HG02571 (cell line): ENCODE results near the gene NPPA.

Experiments used
- ATAC-seq: cut with Tn5 transposase; IDR thresholded peaks from one replicate; pipeline ENCODE4 v1.9.1; 2021; ENCODE audit warnings: mild to moderate bottlenecking, moderate library complexity; ENCODE audit not compliant: unreplicated experiment

Gene NPPA

DNA sequence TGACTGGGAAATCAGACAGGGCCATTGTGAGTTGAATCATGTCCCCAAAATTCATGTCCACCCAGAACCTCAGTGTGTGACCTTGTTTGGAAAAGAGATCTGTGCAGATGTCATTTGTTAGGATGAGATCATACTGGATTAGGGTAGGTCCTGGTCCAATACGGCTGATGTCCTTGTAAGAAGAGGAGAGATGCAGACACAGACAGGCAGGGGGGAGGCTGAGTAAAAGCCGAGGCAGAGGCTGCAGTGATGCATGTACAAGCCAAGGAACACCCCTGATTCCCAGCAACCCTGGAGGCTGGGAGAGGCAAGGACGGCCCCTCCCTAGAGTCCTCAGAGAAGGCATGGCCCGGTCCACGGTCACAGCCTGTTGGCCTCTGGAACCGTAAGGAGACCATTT, 27.0 kb upstream of the NPPA start:
- ATAC-seq = no peak

DNA sequence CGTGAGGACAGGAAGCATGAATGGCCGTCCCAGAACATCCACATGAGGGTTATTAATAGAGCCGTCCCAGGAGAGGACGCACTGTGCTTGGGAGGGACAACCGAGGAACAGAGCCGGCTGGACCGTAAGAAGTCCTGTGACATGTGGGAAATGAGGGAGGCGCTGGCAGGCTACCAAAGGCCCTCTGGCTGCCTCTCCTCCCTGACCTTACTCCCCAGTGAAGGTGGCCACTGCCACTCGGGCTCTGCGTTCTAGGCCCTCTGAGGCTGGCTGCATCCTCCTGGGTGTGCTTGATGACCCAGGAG, 26.6 kb upstream of the NPPA start:
- ATAC-seq = no peak

DNA sequence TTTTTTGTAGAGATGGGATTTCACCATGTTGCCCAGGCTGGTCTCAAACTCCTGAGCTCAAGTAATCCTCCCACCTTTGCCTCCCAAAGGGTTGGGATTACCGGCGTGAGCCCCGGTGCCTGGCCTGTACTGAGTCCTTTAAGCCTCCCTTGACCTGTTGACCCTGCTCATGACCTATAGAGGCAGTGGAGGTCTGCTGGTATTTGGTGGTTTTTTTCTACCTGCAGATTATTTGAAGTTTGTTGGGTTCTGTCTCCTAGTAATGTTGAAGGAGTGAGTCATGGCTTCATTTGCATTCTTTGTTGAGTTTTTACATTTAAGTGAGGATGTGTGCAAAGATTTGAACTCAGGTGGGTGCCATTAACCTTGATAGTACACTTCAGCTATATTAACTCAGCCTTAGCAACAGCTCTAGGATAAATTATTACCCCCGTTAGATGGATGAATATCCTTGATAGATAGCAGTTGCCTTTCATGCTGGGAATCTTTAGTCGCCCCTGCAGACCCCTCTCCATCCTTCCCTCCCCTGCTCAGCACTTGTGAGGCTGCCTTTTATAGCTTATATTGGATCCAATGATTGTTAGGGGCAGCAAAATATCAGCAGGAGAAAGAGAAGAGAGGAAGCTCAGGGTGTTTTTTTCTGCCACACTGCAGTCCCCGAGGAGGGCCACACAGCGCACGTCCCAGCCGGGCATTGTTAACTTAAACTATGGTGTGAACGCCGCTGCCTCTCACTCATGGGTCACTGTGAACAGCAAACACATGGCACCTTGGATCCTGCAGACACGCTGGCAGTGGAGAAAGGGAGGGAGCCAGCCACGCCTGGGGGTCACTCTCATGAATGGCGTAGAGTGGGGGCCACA, 26.0 kb upstream of the NPPA start:
- ATAC-seq = no peak

DNA sequence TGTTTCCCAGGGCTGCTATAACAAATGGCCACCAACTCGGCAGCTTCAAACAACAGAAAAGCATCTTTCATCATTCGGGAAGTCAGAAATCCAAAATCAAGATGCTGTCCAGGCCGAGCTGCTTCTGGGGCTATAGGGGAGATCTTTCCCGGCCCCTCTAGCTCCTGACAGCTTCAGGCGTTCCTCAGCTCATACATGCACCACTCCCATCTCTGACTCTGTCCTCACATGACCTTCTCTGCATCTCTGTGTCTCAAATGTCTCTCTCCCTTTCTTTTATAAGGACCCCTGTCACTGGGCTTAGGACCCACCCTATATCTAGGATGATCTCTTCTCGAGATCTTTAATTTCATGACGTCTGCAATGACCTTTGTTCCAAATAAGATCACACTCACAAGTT, 25.0 kb upstream of the NPPA start:
- no peak for ATAC-seq

DNA sequence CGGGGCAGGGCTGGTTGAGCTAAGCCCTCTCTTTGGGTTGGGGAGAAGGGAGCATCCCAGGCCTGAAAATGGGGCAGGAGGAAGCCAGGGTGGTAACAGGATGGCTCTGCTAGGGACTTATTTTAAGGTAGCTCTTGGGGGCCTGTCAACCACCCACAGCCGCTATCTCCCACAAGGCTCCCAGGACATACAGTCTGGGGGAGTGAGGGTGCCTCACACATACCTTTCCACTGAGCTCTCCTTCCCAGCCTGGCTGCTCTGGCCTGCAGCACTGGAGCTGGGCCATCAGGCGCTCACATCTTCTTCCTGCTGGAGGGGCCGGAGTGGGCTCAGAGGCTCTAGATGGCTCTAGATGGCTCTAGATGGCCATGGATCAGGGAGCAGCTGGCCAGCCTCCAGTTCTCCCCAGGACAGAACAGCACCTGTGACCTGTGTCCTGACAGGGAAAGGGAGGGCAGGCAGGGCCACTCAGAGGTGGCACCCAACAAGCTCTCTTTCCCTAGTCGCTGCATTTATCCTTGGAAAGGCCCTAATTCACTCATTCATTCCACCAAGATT, 22.1 kb upstream of the NPPA start:
- no peak for ATAC-seq

DNA sequence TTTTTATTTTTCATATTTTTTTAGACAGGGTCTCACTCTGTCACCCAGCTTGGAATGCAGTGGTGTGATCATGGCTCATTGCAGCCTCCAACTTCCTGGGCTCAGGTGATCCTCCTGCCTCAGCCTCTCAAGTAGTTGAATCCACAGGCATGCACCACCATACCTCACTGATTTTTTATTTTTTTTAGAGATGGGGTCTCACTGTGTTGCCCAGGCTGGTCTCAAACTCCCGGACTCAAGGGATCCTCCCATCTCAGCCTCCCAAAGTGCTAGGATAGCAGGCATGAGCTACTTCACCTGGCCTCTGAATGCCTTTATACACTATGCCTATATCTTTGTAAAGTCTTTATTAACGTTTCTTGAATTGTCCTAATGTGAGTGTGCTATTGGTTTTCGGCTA, 21.5 kb upstream of the NPPA start:
- no peak for ATAC-seq

DNA sequence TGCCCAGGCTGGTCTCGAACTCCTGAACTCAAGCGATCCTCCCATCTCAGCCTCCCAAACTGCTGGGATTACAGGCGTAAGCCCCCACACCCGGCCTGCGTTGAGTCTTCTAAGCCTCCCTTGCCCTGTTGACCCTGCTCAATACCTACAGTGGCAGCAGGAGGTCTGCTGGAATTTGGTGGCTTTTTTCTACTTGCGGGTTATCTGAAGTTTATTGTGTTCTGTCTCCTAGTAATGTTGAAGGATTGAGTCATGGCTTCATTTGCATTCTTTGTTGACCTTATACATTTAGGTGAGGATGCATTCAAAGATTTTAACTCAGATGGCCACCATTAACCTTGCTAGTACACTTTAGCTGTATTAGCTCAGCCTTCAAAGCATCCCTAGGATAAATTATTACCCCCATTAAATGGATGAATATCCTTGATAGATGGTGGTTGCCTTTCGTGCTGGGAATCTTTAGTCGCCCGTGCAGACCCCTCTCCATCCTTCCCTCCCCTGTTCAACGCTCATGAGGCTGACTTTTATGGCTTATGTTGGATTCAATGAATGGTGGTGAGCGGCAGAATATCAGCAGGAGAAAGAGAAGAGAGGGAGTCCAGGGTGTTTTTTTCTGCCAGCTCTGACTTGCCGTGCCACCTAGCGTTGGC, 20.9 kb upstream of the NPPA start:
- no peak for ATAC-seq

DNA sequence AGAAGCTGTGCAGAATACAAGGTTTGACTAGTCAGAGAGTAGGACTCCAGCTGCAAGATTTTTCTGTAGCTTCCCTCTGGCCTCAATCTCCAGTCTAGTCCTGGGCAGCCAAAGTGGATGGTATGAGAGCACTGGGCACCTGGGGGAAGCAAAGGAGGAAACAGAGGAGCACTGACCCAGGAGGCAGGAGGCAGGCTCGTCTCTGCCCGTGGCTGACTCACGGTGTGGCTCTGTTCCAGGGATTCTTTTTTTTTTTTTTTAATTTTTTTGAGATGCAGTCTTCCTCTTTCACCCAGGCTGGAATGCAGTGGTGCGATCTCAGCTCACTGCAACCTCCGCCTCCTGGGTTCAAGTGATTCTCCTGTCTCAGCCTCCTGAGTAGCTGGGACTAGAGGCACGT, 15.3 kb upstream of the NPPA start:
- no peak for ATAC-seq

DNA sequence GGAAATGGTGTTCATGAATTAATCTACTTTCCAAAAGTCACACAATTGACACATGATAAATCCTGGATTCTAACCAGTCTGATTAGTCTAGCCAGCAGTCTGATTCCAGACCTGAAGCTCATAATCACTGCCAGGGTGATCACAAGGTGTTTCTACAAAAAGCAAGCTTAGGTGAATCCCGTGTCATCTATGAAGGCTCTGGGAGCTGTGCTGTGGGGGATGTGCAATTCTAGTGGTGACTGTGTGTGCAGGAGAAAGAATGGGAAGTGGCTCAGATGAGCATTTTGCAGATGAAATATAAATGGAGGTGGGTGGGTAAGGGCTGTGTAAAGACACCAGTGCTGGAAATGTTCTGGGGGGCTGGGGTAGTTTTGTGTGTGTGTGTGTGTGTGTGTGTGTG, 13.0 kb upstream of the NPPA start:
- no peak for ATAC-seq

DNA sequence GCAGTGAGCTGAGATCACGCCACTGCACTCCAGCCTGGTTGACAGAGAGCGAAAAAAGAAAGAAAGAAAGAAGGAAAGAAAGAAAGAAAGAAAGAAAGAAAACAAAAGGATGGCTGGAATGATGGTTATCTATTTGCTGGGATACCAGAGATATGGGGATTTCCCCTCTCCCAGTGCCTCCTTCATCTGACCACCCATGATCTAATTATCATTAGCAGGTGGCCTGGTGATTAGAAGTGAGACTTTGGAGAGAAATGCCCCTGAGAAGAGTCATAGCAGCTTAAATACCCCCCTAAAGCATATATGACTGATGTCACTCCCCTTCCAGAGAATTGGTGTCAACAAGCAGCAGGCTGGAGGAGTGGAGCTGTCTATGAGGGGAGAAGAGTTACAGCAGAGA, 12.5 kb upstream of the NPPA start:
- ATAC-seq = no peak

DNA sequence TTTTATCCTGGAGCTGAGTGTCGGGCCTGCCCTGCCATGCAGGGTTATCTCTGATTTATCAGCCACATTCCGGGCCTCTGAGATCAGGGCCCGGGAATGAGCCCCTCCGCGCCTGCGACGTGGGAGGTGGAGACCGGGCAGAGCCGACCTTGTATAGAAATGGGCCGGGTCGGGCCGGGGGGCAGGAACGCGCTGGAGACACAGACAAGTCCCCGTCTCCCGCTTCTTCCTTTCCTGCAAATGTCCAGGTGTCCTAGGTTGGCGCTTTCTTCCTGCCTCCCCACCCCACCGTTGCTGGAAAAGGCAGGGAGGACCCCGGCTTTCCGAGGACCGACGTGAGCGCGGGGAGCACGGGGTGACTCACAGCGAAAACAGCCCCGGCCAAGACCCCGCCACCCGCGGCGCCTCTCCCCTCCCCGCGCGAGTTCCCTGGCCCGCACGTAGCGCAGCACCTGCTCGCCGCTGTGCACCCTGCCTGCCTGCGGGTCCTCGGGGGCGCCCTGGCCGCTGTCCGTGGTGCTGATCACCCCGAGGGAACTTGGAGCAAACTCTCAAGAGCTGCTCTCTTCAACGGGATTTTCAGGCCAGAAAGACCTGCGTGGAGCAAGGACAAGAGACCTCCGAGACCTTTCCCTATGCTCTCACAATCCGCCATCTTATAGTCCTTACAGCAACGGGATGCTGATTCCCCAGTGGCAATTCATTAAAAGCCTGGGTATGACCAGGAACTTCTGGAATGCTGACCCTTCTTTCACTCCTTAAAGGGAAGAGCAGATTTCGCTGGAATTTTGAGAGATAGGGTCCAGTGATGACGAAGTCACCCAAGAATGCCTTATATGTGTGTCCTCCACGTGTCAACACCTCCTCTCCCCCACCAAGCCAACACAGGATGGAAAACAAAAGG, 11.6 kb upstream of the NPPA start:
- no peak for ATAC-seq

DNA sequence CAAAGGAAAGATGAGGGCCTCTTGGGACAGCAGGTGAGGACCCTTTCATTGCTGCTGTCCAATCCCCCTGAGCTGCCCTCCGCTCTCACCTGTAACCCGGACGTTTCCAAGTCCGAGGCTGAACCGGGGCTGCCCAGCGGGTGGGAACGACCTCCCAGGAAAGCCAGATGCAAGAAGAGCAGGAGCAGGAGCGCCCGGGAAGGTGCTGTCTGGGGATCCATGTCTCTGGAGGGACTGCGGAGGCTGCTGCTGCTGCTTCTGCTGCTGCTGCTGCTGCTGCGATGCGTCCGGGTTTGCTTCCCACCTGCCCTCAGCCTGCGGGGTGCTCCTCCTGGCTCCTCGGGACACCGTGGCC, 11.0 kb upstream of the NPPA start, which contains the start of gene NPPB:
Gene NPPB (minus strand): TSS at position 333 of the 355 bp plus-strand sequence. CDS start 112 bp downstream, at position 221.
- no peak for ATAC-seq

DNA sequence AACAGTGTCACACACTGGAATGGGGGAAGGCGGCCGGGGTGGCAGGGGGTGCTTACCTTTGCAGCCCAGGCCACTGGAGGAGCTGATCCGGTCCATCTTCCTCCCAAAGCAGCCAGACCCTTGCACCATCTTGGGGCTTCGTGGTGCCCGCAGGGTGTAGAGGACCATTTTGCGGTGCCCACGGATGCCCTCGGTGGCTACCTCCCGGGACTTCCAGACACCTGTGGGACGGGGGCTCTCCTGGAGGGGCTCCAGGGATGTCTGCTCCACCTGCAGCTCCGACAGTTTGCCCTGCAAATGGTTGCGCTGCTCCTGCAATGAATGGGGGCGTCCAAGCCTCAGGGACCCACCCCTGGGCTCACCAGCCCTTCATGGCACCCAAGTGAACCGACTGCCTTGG, 10.6 kb upstream of the NPPA start:
- no peak for ATAC-seq

DNA sequence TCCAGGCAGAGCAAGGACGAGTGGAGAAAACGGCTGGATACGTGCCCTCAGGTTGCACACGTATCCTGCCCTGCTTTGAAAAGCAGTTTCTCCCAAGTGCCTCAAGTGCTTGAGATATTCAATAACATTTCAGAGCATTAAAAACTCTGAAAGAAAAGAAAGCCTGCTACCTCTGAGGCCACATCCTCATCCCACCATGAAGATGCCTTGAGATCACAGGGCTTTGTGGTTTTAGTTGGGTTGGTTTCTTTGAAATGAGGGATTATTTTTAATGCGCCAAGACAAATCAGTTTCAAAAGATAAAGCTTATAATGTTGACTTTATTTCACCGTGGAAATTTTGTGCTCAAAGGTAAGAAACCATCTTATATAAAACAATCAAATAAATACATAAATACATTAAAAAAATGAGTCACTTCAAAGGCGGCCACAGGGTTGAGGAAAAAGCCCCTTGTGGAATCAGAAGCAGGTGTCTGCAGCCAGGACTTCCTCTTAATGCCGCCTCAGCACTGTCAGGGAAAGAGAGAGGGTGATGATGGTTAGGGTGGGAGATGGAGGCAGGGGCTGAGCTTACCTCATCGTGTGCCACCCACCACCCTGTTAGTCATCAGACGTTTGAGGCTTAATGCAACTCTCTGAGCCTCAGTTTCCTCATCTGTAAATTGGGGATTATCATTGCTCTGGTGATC, 9.7 kb upstream of the NPPA start:
- ATAC-seq = no peak

DNA sequence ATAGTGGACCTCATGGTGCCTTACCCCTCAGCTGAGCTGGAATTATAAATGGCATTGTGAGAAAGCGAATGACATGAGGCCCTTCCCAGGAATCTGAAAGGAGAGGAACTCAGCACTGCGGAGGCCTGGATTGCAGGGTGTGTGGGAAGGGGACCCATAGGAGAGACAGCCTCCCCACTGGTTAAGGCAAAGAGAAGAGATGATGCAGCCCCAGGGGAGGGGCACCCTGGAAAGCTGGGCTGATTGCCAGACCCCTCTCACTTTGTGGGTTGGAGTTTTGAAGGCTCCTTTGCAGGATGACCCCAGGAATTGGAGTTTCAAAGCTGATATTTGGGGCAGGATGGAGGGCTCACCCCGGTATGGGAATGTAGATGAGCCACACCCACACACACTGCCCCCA, 9.1 kb upstream of the NPPA start:
- no peak for ATAC-seq

DNA sequence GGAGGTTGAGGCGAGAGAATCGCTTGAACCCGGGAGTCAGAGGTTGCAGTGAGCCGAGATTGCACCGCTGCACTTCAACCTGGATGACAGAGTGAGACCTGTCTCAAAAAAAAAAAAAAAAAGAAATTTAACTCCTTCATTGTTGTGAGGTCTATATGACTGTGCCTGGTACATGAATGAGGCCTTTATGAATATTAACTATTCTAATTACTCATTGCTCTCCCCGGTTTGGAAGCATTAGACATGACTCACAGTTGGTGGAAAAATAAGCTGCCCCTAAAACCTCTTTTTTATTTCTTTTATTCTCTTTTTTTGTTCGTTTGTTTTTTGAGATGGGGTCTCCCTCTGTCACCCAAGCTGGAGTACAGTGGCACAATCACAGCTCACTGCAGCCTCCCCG, 7.8 kb upstream of the NPPA start:
- no peak for ATAC-seq

DNA sequence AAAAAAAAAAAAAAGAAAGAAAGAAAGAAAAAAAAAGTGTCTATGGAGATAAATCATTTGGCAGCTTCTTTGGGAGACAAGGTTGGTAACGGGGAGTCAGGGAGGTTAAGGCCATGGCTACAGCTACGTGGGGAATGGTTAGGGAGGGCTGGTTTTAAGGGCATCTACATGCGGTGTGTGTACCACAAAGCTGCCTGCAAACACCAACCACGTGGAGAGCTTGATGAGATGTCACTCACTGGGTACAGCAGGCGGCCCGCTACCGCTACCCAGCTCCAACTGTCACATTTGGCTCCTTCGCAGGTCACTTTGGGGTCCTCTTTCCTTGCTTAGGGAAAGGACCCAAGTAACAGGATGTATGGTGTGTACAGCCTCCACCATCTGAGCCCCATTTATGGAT, 6.9 kb upstream of the NPPA start:
- no peak for ATAC-seq

DNA sequence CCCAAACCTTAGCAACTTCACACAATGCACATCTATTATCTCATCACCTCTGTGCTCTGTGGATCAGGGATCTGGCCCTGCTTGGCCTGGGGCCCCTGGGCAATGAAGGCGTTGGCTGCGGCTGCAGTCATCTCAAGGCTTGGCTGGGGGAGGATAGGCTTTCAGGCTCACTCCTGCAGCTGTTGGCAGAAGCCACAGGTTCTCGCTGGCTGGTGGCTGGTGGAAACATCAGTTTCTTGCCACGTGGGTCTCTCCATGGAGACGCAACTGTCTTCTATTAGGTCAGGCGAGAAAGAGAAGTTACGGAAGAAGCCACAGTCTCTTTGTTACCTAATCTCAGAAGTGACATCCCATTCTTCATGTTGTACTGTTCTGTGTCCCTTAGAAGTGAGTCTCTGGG, 3.6 kb upstream of the NPPA start:
- no peak for ATAC-seq

DNA sequence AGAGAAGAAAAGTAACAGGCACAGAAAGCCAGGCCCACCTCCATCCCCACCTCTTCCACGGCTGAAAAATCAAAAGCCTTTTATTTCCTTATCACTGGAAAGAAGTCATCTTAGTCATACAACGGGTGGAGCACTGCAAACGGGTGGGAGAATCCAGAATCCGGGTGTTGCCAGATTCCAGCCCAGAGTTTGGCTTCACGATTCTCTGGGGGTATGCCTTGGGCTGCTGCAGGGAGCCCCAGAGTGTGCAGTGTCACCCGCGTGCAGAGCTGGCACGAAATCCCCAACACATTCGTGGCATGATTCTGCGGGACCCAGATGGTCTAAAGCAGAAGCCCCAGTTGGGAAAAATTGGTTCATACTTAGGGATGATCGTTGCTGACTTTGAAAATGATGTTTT, 2.6 kb upstream of the NPPA start:
- no peak for ATAC-seq

DNA sequence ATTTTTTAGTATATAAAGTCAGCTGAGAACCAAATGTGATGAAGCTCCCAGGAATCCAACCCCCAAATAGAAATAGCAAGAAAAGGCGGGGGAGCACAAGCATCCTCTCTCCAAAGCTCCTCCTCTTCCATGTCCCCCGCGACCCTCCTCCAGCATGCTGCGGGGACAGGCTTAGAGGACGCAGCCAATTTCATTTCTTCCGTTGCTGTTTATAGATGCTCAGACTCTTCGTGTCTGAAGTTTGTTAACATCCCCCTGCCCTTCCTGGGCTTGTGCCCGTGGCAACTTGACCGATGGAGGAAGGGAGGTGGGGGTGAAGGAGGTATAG, 754 bp upstream of the NPPA start:
- no peak for ATAC-seq
